GM12878 (cell line): ENCODE data around the gene SLC39A5. TPM values are rescaled to one million over a fixed set of nuclear protein-coding genes. Genes with fewer than 3 reads are reported as not detected.

ENCODE experiments used
- ATAC-seq: fragments of 200-7000 bp; cut with Tn5 transposase; 3 replicates; pipeline ENCODE4 v1.9.1; 2020; ENCODE audit warnings: mild to moderate bottlenecking, moderate library complexity
- BruUV-seq: library from RNA; stranded (reverse); fragments of 400-500 nt; replicated peaks from 2 replicates; lab custom pipeline; 2021; lab: Mats Ljungman, UMichigan
- CTCF ChIA-PET: fragments of 300-600 bp; sonication (Branson Sonifier 250); formaldehyde crosslinking; extraction: SDS; loops from one replicate; lab custom pipeline; 2021; ENCODE audit warnings: inconsistent platforms; lab: Yijun Ruan, JAX
- POLR2A ChIA-PET: fragments of 350-600 bp; formaldehyde crosslinking; extraction: SDS; loops from one replicate; lab custom pipeline; 2021; ENCODE audit warnings: inconsistent platforms; lab: Charles Lee
- RAD21 ChIA-PET: fragments of 300-600 bp; sonication (Branson Sonifier 250); formaldehyde crosslinking; loops from one replicate; lab custom pipeline; 2023; ENCODE audit warnings: antibody characterized with exemption; ENCODE audit not compliant: unreplicated experiment; lab: Charles Lee
- SMC1A ChIA-PET: fragments of 300-600 bp; sonication (Branson Sonifier 250); formaldehyde crosslinking; loops from one replicate; lab custom pipeline; 2023; ENCODE audit not compliant: unreplicated experiment, uncharacterized antibody; lab: Charles Lee
- DNase-seq: peaks from one replicate; pipeline ENCODE4 v3.0.0-alpha.2; 2011; ENCODE audit warnings: low read depth, low spot score
- FAIRE-seq: peaks from 3 replicates; lab custom pipeline; 2011; peaks lifted over from hg19 to GRCh38; lab: Jason Lieb, UNC
- H2AFZ ChIP-seq: 2 replicates; pipeline ENCODE4 v1.6.0; 2011; ENCODE audit warnings: low read depth, low read length, control low read depth; ENCODE audit not compliant: control insufficient read depth
- H3K27ac ChIP-seq: 2 replicates; pipeline ENCODE4 v1.5.1; 2011; ENCODE audit warnings: control low read depth; ENCODE audit not compliant: control insufficient read depth, insufficient read depth
- H3K27me3 ChIP-seq, 2 experiments: replicated peaks in 1 of 2; 2 replicates each; pipeline versions ENCODE4 v1.6.0 to v1.6.1; 2011; ENCODE audit warnings: low read length in 1 of 2; ENCODE audit not compliant: control insufficient read depth in 2 of 2, insufficient read depth in 2 of 2
- H3K36me3 ChIP-seq, 2 experiments: 2 replicates each; pipeline ENCODE4 v1.5.1; 2011; ENCODE audit warnings: low read length in 1 of 2; ENCODE audit not compliant: control insufficient read depth in 2 of 2, insufficient read depth in 2 of 2
- H3K4me1 ChIP-seq: 2 replicates; pipeline ENCODE4 v1.6.1; 2011; ENCODE audit warnings: mild to moderate bottlenecking, low read length, moderate library complexity, mixed read lengths; ENCODE audit not compliant: control insufficient read depth, insufficient read depth
- H3K4me2 ChIP-seq: 2 replicates; pipeline ENCODE4 v1.6.0; 2011; ENCODE audit warnings: control low read depth; ENCODE audit not compliant: control insufficient read depth, insufficient read depth
- H3K4me3 ChIP-seq: fragments of 200-600 bp; sonication (generic); 2 replicates; pipeline ENCODE4 v1.5.1; 2016
- H3K79me2 ChIP-seq: 2 replicates; pipeline ENCODE4 v1.6.0; 2011; ENCODE audit warnings: low read length; ENCODE audit not compliant: control insufficient read depth, insufficient read depth
- H3K9ac ChIP-seq: 2 replicates; pipeline ENCODE4 v1.8.0; 2011; ENCODE audit warnings: low read length, control low read depth, mixed read lengths; ENCODE audit not compliant: control insufficient read depth, insufficient read depth
- H3K9me3 ChIP-seq: replicated peaks from 3 replicates; pipeline ENCODE4 v1.5.1; 2011; ENCODE audit warnings: mild to moderate bottlenecking, low read length; ENCODE audit not compliant: control insufficient read depth, insufficient read depth
- H4K20me1 ChIP-seq: 2 replicates; pipeline ENCODE4 v1.6.0; 2011; ENCODE audit not compliant: control insufficient read depth, insufficient read depth
- KLF5 ChIP-seq: fragments of 450-650 bp; IDR thresholded peaks from 2 replicates; pipeline ENCODE4 v1.6.1; 2014; ENCODE audit warnings: mild to moderate bottlenecking; ENCODE audit not compliant: partially characterized antibody
- WGBS: methylation state at CpG from one replicate; pipeline ENCODE4 v1.1.6; 2016; ENCODE audit warnings: low lambda C conversion rate; ENCODE audit not compliant: insufficient replicate concordance, insufficient coverage; ENCODE audit errors: missing lambda C conversion rate; 5-methylcytosine and 5-hydroxymethylcytosine counted together
- in situ Hi-C: fragments of 300-500 bp; cut with MboI; formaldehyde crosslinking; loops from 9 replicates; pipeline ENCODE4 v1.14.3; 2018; ENCODE audit warnings: mixed read lengths
- intact Hi-C: fragments of 100-400 bp; cut with micrococcal nuclease; formaldehyde crosslinking; loops from one replicate; pipeline ENCODE4 v1.14.2; 2022; ENCODE audit not compliant: unreplicated experiment
- polyA plus RNA-seq, 11 experiments: library from polyadenylated mRNA; depleted of rRNA in 4 of 11; unstranded in 6 of 11; stranded (reverse) in 5 of 11; fragments of >200 nt; fragmentation: Nextera tagmentation in 4 of 11; fragmentation: Illumina TruSeq in 1 of 11; extraction: Ambion mirVana in 4 of 11; extraction: Trizol in 1 of 11; gene quantifications; 1 replicate in 1 of 11; 2 replicates in 10 of 11; pipeline versions ENCODE4 v1.2.1 to v1.2.3, GENCODE V29; 2011 to 2016; ENCODE audit warnings: inconsistent platforms in 2 of 11, missing spikeins in 2 of 11, low read depth in 1 of 11
- total RNA-seq, 4 experiments: library from RNA; depleted of rRNA in 3 of 4; stranded (reverse); fragments of >200 nt in 3 of 4; fragmentation: Illumina TruSeq in 1 of 4; extraction: Trizol in 1 of 4; gene quantifications; 2 replicates each; pipeline versions ENCODE4 v1.2.1 to v1.2.3, GENCODE V29; 2013 to 2021
- TF ChIP-seq, protein P1 (sequence below), 3 experiments: IDR thresholded peaks in 2 of 3; conservative IDR thresholded peaks in 1 of 3; 2 replicates each; pipeline ENCODE4 v1.5.1; 2011; ENCODE audit warnings: low read depth in 3 of 3, low read length in 3 of 3, mild to moderate bottlenecking in 3 of 3, control low read depth in 2 of 3, moderate library complexity in 2 of 3, inconsistent platforms in 1 of 3, mixed read lengths in 1 of 3; ENCODE audit not compliant: control insufficient read depth in 2 of 3, insufficient read depth in 1 of 3; ENCODE audit errors: extremely low read depth in 1 of 3

Gene SLC39A5
- total and polyA plus RNA-seq, 10 of the 15 experiments (the other 5 are each of a cell fraction or from before 2014, with no cell fraction given), result 0.15 to 0.56 (median 0.15) TPM; not detected in 7

DNA sequence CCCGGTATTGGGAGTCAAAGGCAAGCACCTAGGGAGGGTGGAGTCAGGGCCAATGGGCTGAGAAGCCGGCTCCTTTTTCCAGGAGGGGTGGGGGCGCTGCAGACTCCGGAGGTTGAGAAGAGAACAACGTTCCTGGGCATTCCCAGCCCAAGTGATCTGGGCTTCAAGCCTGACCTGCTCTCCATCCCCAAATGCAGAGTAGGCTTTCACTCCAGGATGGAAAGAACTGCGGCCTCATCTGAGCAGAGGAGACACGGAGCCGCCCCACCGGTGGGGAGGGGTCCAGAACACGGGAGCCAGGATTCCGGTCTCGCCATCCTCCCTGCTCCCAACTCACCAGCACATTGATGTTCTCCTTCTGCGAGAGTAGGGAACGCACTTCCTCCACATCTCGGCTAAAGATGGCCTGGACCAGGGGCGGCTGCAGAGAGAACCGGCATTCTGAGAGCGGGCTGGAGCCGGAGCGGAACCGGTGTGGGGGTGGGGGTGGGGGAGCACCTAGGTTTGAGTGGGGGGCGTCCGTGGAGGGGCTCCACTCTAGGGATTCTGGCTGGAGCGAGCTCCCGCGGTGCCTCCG is 27.7 kb downstream of the SLC39A5 start:
- peaks cover 7% of the 10 kb centered on the region for H3K4me1 ChIP-seq
- CTCF ChIA-PET, result interaction anchor here (0.7 to 3.5 kb wide), 24 partner anchors 8 to 299 kb away, joined by 3 to 25 read pairs (median 4); partner anchors contain the start of genes COQ10A, IL23A, RNF41 and SMARCC2
- RAD21 ChIA-PET, result interaction anchor here (0.7 to 2.8 kb wide), 8 partner anchors 31 to 207 kb away, joined by 3 to 12 read pairs (median 5); partner anchors contain the start of genes CNPY2, CS, RNF41 and SMARCC2
- POLR2A ChIA-PET, result interaction anchor here (0.5 to 1.7 kb wide), 7 partner anchors 18 to 129 kb away, joined by 3 to 8 read pairs (median 3); partner anchors contain the start of genes ESYT1, MYL6B and RNF41
- H3K27me3 ChIP-seq, result no peaks in the 10 kb centered on the region
- H3K79me2 ChIP-seq, result peaks cover 11% of the 10 kb centered on the region
- ATAC-seq, result peak; percentile 48
- SMC1A ChIA-PET, result interaction anchor here (1.4 to 1.5 kb wide), 3 partner anchors 36 to 207 kb away, joined by 5 read pairs; partner anchors contain the start of gene RNF41
- H2AFZ ChIP-seq, result peak overlapping the region; percentile 86
- TF ChIP-seq, protein P1, sequence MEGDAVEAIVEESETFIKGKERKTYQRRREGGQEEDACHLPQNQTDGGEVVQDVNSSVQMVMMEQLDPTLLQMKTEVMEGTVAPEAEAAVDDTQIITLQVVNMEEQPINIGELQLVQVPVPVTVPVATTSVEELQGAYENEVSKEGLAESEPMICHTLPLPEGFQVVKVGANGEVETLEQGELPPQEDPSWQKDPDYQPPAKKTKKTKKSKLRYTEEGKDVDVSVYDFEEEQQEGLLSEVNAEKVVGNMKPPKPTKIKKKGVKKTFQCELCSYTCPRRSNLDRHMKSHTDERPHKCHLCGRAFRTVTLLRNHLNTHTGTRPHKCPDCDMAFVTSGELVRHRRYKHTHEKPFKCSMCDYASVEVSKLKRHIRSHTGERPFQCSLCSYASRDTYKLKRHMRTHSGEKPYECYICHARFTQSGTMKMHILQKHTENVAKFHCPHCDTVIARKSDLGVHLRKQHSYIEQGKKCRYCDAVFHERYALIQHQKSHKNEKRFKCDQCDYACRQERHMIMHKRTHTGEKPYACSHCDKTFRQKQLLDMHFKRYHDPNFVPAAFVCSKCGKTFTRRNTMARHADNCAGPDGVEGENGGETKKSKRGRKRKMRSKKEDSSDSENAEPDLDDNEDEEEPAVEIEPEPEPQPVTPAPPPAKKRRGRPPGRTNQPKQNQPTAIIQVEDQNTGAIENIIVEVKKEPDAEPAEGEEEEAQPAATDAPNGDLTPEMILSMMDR (IDR thresholded peaks at IDR 0.05 in 2 of 3, conservative IDR thresholded peaks at IDR 0.05 in 1 of 3; ENCODE audit: control insufficient read depth in 2 of 3, extremely low read depth in 1 of 3, insufficient read depth in 1 of 3, low read depth in 3 of 3, low read length in 3 of 3), result 0 out of 6 replicates have a peak, but pooled peaks of 1 of the 3 experiments have one; percentile 4
- no peak for TF ChIP-seq KLF5
- H3K9ac ChIP-seq, result peak overlapping the region; percentile 80
- no TSS peak for BruUV-seq
- peaks cover 8 to 15% of the 10 kb centered on the region in 2 experiments for H3K36me3 ChIP-seq
- no peaks in the 10 kb centered on the region for H3K9me3 ChIP-seq
- in situ Hi-C loops (no loop called here), intact Hi-C loops (loop anchor here (1.0 to 2.0 kb wide), 3 partner anchors 64 to 139 kb away; partner anchors contain the start of gene ZC3H10)
- whole genome bisulfite sequencing, result 3% methylated on average over 25 of the region's 27 CpGs
- no peak for DNase-seq
- no peak for FAIRE-seq
- H3K4me2 ChIP-seq, result peak overlapping the region; percentile 91
- peak overlapping the region; percentile 95 for H3K4me3 ChIP-seq
- peak overlapping the region; percentile 73 for H3K27ac ChIP-seq
- no peaks in the 10 kb centered on the region for H4K20me1 ChIP-seq
